NCI-H2107 (cell line): Measurements from ENCODE around the gene SMCO3.

Source experiments
- DNase-seq: peaks from one replicate; lab custom pipeline; 2025; lab: John Stamatoyannopoulos, UW

SMCO3 gene

GRCh38 chr12:14814014-14814413 lies at the start of gene SMCO3:
TSS of gene SMCO3 (minus strand) at chr12:14814182. CDS start at chr12:14806680, 7,502 bp downstream.
- DNase-seq: no peak

DNA sequence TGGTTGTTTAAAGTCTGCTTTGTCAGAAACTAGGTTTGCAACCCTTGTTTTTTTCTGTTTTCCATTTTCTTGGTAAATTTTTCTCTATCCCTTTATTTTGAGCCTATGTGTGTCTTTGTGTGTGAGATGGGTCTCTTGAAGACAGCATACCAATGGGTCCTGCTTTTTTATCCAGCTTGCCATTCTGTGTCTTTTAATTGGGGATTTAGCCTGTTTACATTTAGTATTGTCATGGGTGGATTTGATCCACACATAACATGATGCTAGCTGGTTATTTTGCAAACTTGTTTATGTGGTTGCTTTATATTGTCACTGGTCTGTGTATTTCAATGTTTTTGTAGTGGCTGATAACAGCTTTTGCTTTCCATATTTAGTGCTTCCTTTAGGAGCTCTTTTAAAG lies 46.5 kb upstream of the SMCO3 start:
- no peak for DNase-seq

GRCh38 chr12:14858513-14858912 lies 44.5 kb upstream of the SMCO3 start:
- no peak for DNase-seq

DNA sequence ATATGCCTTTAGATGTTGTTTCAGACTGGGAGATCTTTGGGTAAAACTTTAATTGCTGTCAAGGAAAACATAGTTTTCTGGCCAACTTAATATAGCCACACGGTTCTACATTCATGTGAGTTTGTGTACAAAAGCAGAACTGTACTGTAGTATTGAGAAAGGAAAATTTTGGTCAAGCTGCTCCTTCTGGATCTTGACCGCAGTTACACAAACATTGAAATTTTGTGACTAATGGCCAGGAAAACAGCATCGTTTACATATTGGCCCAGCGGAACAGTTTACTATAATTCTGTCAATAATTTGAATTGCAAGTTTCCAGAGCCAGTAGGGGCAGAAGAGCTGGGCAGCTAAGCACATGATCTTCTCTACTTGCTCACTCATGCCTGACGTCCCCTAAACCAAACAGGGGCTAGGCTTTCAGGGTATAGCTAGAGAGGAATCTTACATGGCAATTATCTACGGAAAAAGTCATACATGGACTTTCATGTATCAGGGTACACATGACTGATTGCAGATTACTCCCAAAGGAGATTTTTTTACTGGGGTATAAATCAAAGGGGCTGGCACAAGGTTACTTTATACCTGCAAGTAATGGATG lies 40.7 kb upstream of the SMCO3 start:
- DNase-seq: no peak

- no peak for DNase-seq
Observed at GRCh38 chr12:14853961-14854360, 40.0 kb upstream of the SMCO3 start.

- DNase-seq: no peak
Observed at GRCh38 chr12:14852880-14853279, 38.9 kb upstream of the SMCO3 start.

DNA sequence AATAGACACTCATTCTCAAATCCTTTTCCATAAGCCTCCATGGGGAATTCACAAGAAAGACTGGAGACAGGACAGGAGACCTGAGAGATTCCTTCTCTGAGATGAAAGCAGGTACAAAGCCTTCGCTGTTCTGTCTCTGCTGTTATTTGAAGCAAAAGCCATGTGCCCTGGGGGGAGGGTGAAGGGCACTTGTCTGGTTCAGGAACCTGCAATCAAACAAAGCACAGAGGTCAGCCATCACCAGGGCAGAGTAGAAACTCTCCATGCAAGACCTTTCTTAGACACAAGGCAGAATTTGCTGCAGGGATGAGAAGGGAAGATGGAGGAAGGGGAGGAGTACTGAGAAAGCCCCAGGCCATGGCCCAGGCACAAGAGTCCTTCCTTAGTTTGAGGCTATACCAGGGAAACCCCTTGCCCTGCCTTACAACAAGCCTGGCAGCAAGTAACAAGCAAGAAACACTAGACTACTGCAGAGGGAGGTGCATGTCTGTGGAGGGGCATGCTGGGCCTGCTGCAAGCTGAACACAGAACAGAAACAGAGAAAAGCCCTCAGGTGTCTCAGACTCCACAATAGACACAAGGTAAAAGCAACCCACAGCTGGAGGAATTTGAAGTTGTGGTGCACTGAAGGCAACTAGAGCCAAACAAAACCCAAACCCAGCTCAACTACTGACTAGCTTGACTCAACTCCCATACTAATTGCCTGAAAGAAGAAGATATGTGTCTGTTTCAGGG lies 37.1 kb upstream of the SMCO3 start:
- DNase-seq: no peak

DNA sequence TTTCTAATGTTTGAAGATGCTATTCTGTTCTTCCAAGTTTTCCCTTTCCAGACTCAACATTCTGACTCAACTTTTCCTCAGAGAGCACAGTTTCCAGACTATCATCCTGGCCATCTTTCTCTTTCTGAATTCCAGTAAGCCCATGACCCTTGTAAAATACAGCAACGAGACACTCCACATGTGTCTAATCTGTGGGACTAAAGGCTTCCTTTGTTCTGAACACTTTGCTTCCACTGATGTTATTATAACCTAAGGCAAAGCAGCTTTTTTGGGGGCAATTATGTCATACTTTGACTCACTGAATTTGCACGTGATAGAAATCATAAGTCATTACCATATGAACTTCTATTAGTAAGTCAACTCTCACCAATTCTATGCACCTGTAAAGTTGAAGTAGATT lies 35.7 kb upstream of the SMCO3 start:
- DNase-seq: no peak

- DNase-seq: no peak
Observed at GRCh38 chr12:14846876-14847580, 33.0 kb upstream of the SMCO3 start.

DNA sequence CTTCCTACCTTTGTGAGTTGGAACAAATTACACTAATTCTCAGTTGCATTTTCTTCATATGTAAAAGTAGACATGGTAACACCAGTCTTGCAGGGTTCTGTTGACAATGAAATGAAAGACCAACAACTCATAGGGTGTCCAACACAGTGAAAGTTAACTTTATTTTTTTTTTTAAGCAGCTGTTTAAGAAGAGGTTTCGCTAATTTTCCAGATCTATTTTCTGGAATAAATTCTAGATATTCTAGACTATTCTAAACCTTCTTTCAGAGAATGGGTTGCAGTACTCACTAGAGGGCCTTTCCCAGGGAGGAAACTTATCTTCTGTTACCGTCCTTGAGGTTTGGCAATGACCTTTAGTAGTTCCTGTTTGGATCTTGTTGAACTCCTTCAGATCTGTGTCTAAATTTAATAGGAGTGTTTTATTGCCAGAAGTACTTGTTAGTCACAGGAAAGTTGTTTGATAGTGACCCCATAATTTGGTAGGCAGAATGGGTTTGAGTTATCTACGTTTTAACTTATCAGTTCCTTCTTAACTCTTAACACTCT lies 32.1 kb upstream of the SMCO3 start:
- DNase-seq: no peak

GRCh38 chr12:14845350-14845750 lies 31.4 kb upstream of the SMCO3 start:
- DNase-seq: peak; percentile 51

- DNase-seq: no peak
Observed at GRCh38 chr12:14844401-14844800, 30.4 kb upstream of the SMCO3 start.

DNA sequence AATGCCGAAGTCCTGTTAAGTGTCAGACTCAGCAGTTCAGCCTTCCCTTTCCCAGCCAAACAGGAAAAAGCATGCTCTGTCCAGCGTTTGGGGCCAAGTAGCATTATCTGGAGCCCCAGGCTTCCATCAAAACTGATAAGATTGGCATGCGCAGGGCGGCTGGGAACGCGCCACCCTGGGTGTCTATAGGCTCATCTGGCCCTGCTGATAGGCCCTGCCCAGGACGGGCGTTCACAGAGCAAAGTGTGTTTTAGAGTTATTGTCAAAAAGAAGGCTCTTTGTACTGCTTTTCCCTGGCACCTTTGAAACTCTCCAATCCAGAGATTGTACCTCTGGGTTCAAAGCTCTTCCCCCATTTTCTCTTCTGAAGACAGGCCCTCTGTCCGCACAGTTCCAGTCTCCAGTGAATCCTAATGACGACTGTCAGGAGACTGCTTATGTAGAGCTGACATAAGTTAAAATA lies 29.5 kb upstream of the SMCO3 start, which contains the start of gene ART4:
ART4 (minus strand) TSS at position 102 of the 463 bp plus-strand sequence. CDS start 413 bp downstream, outside the sequence.
- no peak for DNase-seq

DNA sequence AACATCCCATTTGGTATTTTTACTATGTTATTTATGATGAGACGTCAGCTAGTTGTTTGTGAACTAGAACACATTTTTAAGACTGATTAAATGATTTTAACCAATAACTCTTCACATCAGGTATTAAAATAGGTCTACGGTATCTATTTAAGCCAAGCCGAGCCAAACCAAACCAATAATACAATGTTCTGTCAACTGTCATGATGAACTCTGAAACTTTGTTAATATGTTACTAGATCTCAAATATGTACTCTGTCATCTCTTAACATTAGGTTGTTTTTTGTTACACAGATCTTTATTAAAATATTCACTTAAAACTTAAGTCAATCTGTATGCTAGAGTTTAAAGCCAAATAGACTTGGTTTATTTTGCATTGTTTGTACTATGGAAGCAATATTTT lies 28.3 kb upstream of the SMCO3 start:
- DNase-seq: no peak

DNA sequence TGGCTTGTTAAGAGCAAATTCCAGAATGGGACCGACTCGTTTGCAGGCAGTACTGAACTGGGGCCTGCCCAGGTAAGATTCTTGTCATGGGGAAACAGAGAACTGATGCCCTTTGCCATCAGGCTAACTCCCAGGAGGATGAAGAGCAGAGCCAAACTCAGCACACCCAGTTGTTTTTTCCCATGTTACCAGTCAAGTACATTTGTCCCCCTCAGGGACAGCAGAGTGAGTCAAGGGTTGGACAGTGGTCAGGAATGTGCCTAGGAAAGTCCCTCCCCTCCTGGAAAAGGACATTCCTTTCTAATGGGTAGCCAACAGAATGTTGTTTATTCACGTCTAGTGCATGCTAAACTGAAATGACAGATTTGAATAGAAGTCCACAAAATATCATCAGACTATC lies 27.8 kb upstream of the SMCO3 start:
- DNase-seq: no peak

DNA sequence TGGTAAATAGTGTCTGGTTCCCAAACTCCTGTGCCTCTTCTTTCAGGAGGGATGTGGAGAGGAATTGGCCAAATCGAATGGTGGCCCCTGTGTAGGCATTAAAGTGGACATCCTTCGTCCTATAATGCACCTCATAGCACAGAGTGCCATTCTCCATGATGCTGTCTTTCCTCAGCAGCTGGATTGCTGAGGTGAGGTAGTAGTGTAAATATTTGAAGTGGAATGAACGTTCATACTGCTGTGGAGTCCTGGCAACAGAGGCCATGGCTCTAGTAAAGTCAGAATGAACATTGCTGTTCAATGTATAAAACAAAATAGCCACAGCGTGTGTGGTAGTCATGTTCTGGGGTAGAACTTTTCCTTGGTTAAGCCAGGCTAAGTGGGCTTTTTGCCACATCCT lies 26.6 kb upstream of the SMCO3 start:
- DNase-seq: no peak

DNA sequence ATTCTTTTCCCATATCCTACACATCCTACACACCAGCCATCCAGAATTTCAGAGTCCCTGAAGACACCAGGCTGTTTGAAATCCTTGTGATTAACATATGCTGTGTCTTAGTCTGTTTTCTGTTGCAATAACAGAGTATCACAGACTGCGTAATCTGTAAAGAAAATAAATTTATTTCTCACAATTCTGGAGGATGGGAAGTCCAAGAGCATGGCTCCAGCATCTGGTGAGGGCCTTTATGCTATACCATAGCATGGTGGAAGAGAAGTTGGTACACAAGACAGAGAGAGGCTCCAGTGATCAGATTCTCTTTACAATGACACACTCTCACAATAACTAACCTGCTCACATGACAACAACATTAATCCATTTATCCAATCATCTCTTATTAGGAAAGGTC lies 25.3 kb upstream of the SMCO3 start:
- DNase-seq: no peak

GRCh38 chr12:14836336-14837210 lies 22.6 kb upstream of the SMCO3 start:
- DNase-seq: no peak

GRCh38 chr12:14834509-14834908 lies 20.5 kb upstream of the SMCO3 start:
- DNase-seq: no peak

- DNase-seq: no peak
Observed at GRCh38 chr12:14833952-14834351, 20.0 kb upstream of the SMCO3 start.

DNA sequence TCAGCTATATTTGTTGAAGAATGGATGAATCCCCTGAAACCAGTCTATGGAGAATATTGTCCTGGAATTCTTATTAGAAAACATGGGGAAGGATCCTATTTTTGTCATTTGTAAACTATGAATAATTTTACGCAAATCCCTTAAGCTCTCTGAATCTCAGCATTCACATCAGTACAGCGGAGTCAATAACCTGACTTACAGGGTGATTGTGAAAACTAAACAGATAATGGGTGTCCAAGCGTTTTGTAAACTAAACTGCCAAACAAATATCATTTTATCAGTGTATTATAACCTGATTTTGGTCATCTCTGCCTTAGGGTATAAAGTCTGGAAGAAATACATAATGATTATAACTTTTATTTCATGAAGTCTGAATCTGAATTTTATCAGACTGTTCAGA lies 19.4 kb upstream of the SMCO3 start:
- no peak for DNase-seq

DNA sequence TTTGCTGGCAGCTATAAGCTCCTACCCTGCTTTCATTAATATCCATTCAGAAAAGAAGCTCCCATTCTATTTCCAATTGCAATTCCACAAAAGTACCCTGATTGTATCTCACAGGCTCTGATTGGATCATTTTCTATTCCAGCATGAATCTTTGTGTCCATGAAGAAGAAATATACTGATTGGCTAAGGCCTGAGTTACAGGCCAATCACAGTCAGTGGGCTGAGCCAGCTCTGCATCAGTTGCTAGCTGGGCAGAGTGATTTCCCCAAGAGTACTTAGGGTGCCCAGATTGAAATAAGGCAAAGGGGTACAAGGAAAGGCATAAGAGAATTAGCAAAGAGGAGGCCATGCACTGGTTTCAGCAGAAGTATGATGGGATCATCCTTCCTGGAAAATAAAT lies 14.9 kb upstream of the SMCO3 start:
- DNase-seq: no peak
